PC-9 (cell line): Measurements from ENCODE around the gene RTF2.

Source experiments
- CTCF ChIP-seq: fragments of 200-600 bp; sonication (generic); conservative IDR thresholded peaks from 2 replicates; pipeline ENCODE4 v1.6.1; 2017; ENCODE audit warnings: mixed run types, antibody characterized with exemption, mild to moderate bottlenecking, moderate library complexity
- EZH2 ChIP-seq: fragments of 200-600 bp; sonication (generic); IDR thresholded peaks from 2 replicates; pipeline ENCODE4 v1.8.0; 2017; ENCODE audit warnings: antibody characterized with exemption, low read depth

GRCh38 chr20:56430461-56430860 is 38.0 kb upstream of the RTF2 start:
- TF ChIP-seq CTCF, result no peak
- no peak for TF ChIP-seq EZH2
